Measurements from ENCODE around the gene PEPD.

Gene PEPD

GRCh38 chr19:33471111-33471996 is 50.2 kb downstream of the PEPD start:
- no peak for DNase-seq

GRCh38 chr19:33470686-33471085 is 50.9 kb downstream of the PEPD start:
- DNase-seq = no peak

- DNase-seq = no peak
These were observed 51.6 kb downstream of the PEPD start for GRCh38 chr19:33470040-33470330.

- no peak for DNase-seq
These were observed 52.2 kb downstream of the PEPD start for GRCh38 chr19:33469171-33470039.

- DNase-seq = no peak
These were observed 53.0 kb downstream of the PEPD start for GRCh38 chr19:33468361-33469170.

GRCh38 chr19:33467851-33468250 is 53.7 kb downstream of the PEPD start:
- DNase-seq = no peak

GRCh38 chr19:33465834-33466233 is 55.8 kb downstream of the PEPD start:
- no peak for DNase-seq

GRCh38 chr19:33465371-33465770 is 56.2 kb downstream of the PEPD start:
- DNase-seq = no peak

GRCh38 chr19:33464733-33465115 is 56.9 kb downstream of the PEPD start:
- DNase-seq = no peak

- no peak for DNase-seq
These were observed 57.4 kb downstream of the PEPD start for GRCh38 chr19:33464010-33464732.

- DNase-seq = no peak
These were observed 58.4 kb downstream of the PEPD start for GRCh38 chr19:33463199-33463598.

- DNase-seq = no peak
These were observed 59.3 kb downstream of the PEPD start for GRCh38 chr19:33462112-33462791.

- DNase-seq = no peak
These were observed 60.1 kb downstream of the PEPD start for GRCh38 chr19:33461256-33462111.

- no peak for DNase-seq
These were observed 61.2 kb downstream of the PEPD start for GRCh38 chr19:33460221-33460908.

- no peak for DNase-seq
These were observed 62.1 kb downstream of the PEPD start for GRCh38 chr19:33459222-33460090.

- no peak for DNase-seq
These were observed 62.8 kb downstream of the PEPD start for GRCh38 chr19:33458807-33459206.

GRCh38 chr19:33458171-33458633 is 63.4 kb downstream of the PEPD start:
- no peak for DNase-seq

GRCh38 chr19:33456845-33457220 is 64.8 kb downstream of the PEPD start:
- DNase-seq = no peak

Measured in CD4-positive, alpha-beta T cell treated with Interleukin-4 for 1 hour (primary cell).